Activated CD8-positive, alpha-beta T cell treated with anti-CD3 and anti-CD28 coated beads for 36 hours (primary cell): ENCODE data around the gene ANKS3. TPM values are rescaled to one million over a fixed set of nuclear protein-coding genes. Genes with fewer than 3 reads are reported as not detected.

ENCODE experiments used
- ATAC-seq: fragments of 200-7000 bp; cut with Tn5 transposase; one replicate; pipeline ENCODE4 v1.10.0; 2021; ENCODE audit warnings: mild to moderate bottlenecking, moderate library complexity
- CTCF ChIA-PET: fragments of 350-600 bp; sonication (Branson Sonifier 250); formaldehyde crosslinking; loops from one replicate; lab custom pipeline; 2021; ENCODE audit warnings: antibody characterized with exemption; lab: Charles Lee
- POLR2A ChIA-PET: fragments of 350-600 bp; sonication (Branson Sonifier 250); formaldehyde crosslinking; loops from one replicate; lab custom pipeline; 2021; ENCODE audit warnings: antibody characterized with exemption; lab: Charles Lee
- DNase-seq: peaks from one replicate; pipeline ENCODE4 v3.0.0-alpha.2; 2020
- H3K27ac Mint-ChIP-seq: one replicate; pipeline ENCODE4 v1.8.0; 2021; ENCODE audit warnings: mild to moderate bottlenecking, mixed read lengths
- H3K27me3 Mint-ChIP-seq: one replicate; pipeline ENCODE4 v1.8.0; 2021; ENCODE audit warnings: mixed read lengths
- H3K36me3 Mint-ChIP-seq: one replicate; pipeline ENCODE4 v1.8.0; 2021; ENCODE audit warnings: low read depth, mixed read lengths
- H3K4me1 Mint-ChIP-seq: one replicate; pipeline ENCODE4 v1.8.0; 2021; ENCODE audit warnings: low read depth, mixed read lengths
- H3K4me3 Mint-ChIP-seq: one replicate; pipeline ENCODE4 v1.8.0; 2021; ENCODE audit warnings: mild to moderate bottlenecking, moderate library complexity, mixed read lengths
- H3K9me3 Mint-ChIP-seq: one replicate; pipeline ENCODE4 v1.8.0; 2021; ENCODE audit warnings: mixed read lengths
- intact Hi-C: fragments of 100-400 bp; cut with micrococcal nuclease; formaldehyde crosslinking; loops from one replicate; pipeline ENCODE4 v1.10.0; 2022
- total RNA-seq, 2 experiments: library from RNA; stranded (reverse); gene quantifications; one replicate each; pipeline ENCODE4 v1.2.3, GENCODE V29; 2021
- TF ChIP-seq, protein P1 (sequence below): fragments of 200-600 bp; IDR thresholded peaks from one replicate; pipeline ENCODE4 v1.8.0; 2022; ENCODE audit warnings: antibody characterized with exemption, mild to moderate bottlenecking

Gene ANKS3
- total RNA-seq, 2 experiments from 2014 or later: 13.0 to 13.8 TPM

DNA sequence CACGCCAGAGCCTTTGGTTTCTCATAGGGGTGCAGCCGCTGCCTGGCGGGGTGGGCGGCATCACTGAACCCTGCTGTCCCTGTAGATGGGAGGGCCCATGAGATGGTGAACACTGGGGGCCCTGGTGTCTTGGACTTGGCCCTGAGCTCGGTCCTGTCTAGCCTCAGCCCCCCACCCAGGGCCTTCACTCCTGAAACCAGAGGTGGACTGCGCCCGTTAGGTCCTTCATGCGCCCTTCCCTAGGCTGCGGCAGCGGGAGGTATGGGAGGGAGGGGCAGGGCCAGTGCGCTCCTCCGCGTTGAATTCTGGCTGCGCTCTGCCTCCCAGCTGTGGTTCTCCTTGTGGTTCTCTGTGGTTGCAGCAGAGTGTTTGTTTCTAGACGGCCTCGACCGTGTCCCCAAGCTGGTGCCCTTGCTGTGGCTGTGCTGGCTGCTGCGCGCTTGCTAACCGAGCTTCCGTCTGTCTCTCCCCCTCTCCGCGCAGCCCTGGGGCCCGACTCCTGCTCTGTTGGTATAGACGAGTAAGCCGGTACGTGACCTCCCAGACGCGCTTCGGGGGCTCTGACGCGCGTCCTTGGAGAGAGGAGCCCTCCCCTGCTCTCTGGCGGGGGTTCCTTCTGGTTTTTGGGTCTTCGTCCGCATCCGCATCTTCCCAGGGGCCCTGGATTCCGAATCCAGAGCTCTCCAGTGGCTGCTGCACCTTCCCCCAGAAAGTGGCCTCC, 48.1 kb downstream of the ANKS3 start:
- intact Hi-C loops: no loop called here
- ATAC-seq (no peak), DNase-seq (no peak)
- Mint-ChIP-seq H3K4me3 (no peak overlapping the region), H3K4me1 (peaks cover 6% of the 10 kb centered on the region), H3K36me3 (peaks cover 8% of the 10 kb centered on the region), H3K27me3 (no peaks in the 10 kb centered on the region), H3K27ac (no peak overlapping the region), H3K9me3 (no peaks in the 10 kb centered on the region)
- ChIA-PET POLR2A (interaction anchor here (1.6 kb wide), 1 partner anchor 8 kb away, joined by 4 read pairs; the partner anchor contains the start of gene NUDT16L1), CTCF (interaction anchor here (0.8 kb wide), 1 partner anchor 10 kb away, joined by 3 read pairs; no protein-coding TSS in a partner anchor)
- TF ChIP-seq, protein P1, sequence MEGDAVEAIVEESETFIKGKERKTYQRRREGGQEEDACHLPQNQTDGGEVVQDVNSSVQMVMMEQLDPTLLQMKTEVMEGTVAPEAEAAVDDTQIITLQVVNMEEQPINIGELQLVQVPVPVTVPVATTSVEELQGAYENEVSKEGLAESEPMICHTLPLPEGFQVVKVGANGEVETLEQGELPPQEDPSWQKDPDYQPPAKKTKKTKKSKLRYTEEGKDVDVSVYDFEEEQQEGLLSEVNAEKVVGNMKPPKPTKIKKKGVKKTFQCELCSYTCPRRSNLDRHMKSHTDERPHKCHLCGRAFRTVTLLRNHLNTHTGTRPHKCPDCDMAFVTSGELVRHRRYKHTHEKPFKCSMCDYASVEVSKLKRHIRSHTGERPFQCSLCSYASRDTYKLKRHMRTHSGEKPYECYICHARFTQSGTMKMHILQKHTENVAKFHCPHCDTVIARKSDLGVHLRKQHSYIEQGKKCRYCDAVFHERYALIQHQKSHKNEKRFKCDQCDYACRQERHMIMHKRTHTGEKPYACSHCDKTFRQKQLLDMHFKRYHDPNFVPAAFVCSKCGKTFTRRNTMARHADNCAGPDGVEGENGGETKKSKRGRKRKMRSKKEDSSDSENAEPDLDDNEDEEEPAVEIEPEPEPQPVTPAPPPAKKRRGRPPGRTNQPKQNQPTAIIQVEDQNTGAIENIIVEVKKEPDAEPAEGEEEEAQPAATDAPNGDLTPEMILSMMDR: no peak

DNA sequence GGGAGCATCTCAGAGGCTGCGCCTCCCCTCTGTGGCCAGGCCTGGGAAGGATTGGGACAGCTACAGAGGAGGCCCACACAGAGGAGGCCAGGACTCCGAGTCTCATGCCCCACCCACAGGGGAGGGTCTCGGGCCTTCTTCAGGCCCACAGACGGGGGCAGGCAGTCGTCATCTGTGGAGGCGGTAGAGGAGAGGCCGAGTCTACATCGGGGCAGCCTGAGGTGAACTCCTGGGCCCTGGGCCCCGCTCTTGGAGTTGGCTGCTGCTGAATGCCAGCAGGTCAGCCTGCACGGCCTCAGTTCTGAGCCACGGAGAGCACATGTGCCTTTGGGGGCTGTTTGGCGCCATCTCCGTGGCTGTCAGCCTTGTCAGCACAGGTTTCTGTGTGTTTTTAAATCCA, 48.8 kb downstream of the ANKS3 start:
- no peaks in the 10 kb centered on the region for H3K27me3 Mint-ChIP-seq
- no peak for DNase-seq
- no peak overlapping the region for H3K4me3 Mint-ChIP-seq
- ATAC-seq: no peak
- TF ChIP-seq, protein P1: no peak
- ChIA-PET POLR2A (interaction anchor here (1.6 kb wide), 1 partner anchor 8 kb away, joined by 4 read pairs; the partner anchor contains the start of gene NUDT16L1), CTCF (no interaction called here)
- H3K36me3 Mint-ChIP-seq: peaks cover 11% of the 10 kb centered on the region
- H3K4me1 Mint-ChIP-seq: peaks cover 7% of the 10 kb centered on the region
- no peak overlapping the region for H3K27ac Mint-ChIP-seq
- no peaks in the 10 kb centered on the region for H3K9me3 Mint-ChIP-seq
- intact Hi-C loops: no loop called here

DNA sequence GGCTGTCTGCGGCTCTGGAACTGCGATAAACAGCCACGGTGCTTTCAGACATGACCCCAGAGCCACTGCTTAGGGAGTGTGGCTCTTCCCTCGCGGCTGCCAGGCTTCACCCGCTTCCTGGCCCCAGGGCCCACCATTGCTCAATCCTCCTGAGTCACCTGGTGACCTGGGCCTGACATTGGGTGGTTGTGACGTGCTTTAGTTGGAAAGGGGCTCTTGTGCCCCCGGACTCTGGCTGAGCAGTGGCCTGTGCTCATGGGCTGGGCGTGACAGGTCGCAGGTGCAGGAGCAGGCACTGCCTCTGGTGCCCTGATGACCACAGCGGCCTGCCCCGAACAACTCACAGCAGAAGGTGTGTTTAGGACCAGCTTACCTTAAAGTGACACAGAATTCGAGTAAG, 49.3 kb downstream of the ANKS3 start:
- H3K27me3 Mint-ChIP-seq: no peaks in the 10 kb centered on the region
- no peak overlapping the region for H3K27ac Mint-ChIP-seq
- intact Hi-C loops: no loop called here
- peaks cover 7% of the 10 kb centered on the region for H3K4me1 Mint-ChIP-seq
- ChIA-PET POLR2A (interaction anchor here (1.6 kb wide), 1 partner anchor 9 kb away, joined by 4 read pairs; the partner anchor contains the start of gene NUDT16L1), CTCF (no interaction called here)
- H3K36me3 Mint-ChIP-seq: peaks cover 12% of the 10 kb centered on the region
- no peaks in the 10 kb centered on the region for H3K9me3 Mint-ChIP-seq
- no peak overlapping the region for H3K4me3 Mint-ChIP-seq
- no peak for DNase-seq
- no peak for ATAC-seq
- TF ChIP-seq, protein P1: no peak

- Mint-ChIP-seq H3K27ac (no peak overlapping the region), H3K36me3 (peaks cover 12% of the 10 kb centered on the region)
Observed at GRCh38 chr16:4684058-4684715, 49.9 kb downstream of the ANKS3 start.

More at GRCh38 chr16:4684058-4684715, 49.9 kb downstream of the ANKS3 start:
- Mint-ChIP-seq H3K9me3 (no peaks in the 10 kb centered on the region), H3K4me3 (no peak overlapping the region), H3K27me3 (no peaks in the 10 kb centered on the region), H3K4me1 (peaks cover 9% of the 10 kb centered on the region)
- intact Hi-C loops: no loop called here
- ChIA-PET POLR2A (interaction anchor here (1.0 to 1.6 kb wide), 2 partner anchors 9 to 11 kb away, joined by 3 to 4 read pairs; partner anchors contain the start of gene NUDT16L1), CTCF (interaction anchor here (1.7 kb wide), 1 partner anchor 9 kb away, joined by 6 read pairs; the partner anchor contains the start of gene NUDT16L1)
- ATAC-seq (no peak), DNase-seq (no peak)
- TF ChIP-seq, protein P1: no peak
